Neutrophil (primary cell): Measurements from ENCODE around the gene ZSWIM8.
A peak's percentile ranks its signal among the peaks of the same experiment; 100 is the strongest.

Experiments
- H3K27ac ChIP-seq: fragments of 200-600 bp; sonication (generic); 2 replicates; pipeline ENCODE4 v1.5.1; 2016; ENCODE audit warnings: mild to moderate bottlenecking, moderate library complexity
- H3K27me3 ChIP-seq: fragments of 200-600 bp; sonication (generic); 2 replicates; pipeline ENCODE4 v1.6.0; 2016; ENCODE audit warnings: mild to moderate bottlenecking
- H3K36me3 ChIP-seq: fragments of 200-600 bp; sonication (generic); 2 replicates; pipeline ENCODE4 v1.5.1; 2017
- H3K4me1 ChIP-seq, 2 experiments: fragments of 200-600 bp in 1 of 2; sonication (generic) in 1 of 2; 1 replicate in 1 of 2; 2 replicates in 1 of 2; pipeline versions ENCODE4 v1.5.1 to v1.6.1; 2013 to 2016; ENCODE audit warnings: low read depth in 1 of 2, low read length in 1 of 2, mild to moderate bottlenecking in 1 of 2, moderate library complexity in 1 of 2; ENCODE audit not compliant: control insufficient read depth in 1 of 2, insufficient read depth in 1 of 2
- H3K4me3 ChIP-seq, 2 experiments: fragments of 200-600 bp in 1 of 2; sonication (generic) in 1 of 2; 1 replicate in 1 of 2; 2 replicates in 1 of 2; pipeline ENCODE4 v1.5.1; 2013 to 2016; ENCODE audit warnings: low read depth in 1 of 2, low read length in 1 of 2, mild to moderate bottlenecking in 1 of 2, moderate library complexity in 1 of 2
- H3K9me3 ChIP-seq: fragments of 200-600 bp; sonication (generic); 2 replicates; pipeline ENCODE4 v1.5.1; 2016
- CTCF ChIP-seq: fragments of 200-600 bp; sonication (generic); IDR thresholded peaks from 2 replicates; pipeline ENCODE4 v1.5.1; 2016; ENCODE audit warnings: antibody characterized with exemption

Gene ZSWIM8

GRCh38 chr10:73796766-73797165 lies 11.4 kb downstream of the ZSWIM8 start:
- H3K9me3 ChIP-seq, result no peaks in the 10 kb centered on the region
- H3K4me3 ChIP-seq, result no peak overlapping the region
- TF ChIP-seq CTCF, result no peak
- H3K27ac ChIP-seq, result no peak overlapping the region
- H3K36me3 ChIP-seq, result peaks cover 100% of the 10 kb centered on the region
- H3K4me1 ChIP-seq, result no peaks in the 10 kb centered on the region
- no peaks in the 10 kb centered on the region for H3K27me3 ChIP-seq

- TF ChIP-seq CTCF, result no peak
- no peaks in the 10 kb centered on the region for H3K4me1 ChIP-seq
- no peak overlapping the region for H3K4me3 ChIP-seq
- H3K27ac ChIP-seq, result no peak overlapping the region
- H3K9me3 ChIP-seq, result no peaks in the 10 kb centered on the region
- no peaks in the 10 kb centered on the region for H3K27me3 ChIP-seq
- peaks cover 100% of the 10 kb centered on the region for H3K36me3 ChIP-seq
These were observed 12.1 kb downstream of the ZSWIM8 start for GRCh38 chr10:73797324-73798025.

- Histone ChIP-seq H3K27me3 (no peaks in the 10 kb centered on the region), H3K4me3 (no peak overlapping the region), H3K9me3 (no peaks in the 10 kb centered on the region), H3K27ac (no peak overlapping the region), H3K36me3 (peaks cover 100% of the 10 kb centered on the region), H3K4me1 (no peaks in the 10 kb centered on the region)
- no peak for TF ChIP-seq CTCF
These were observed 12.7 kb downstream of the ZSWIM8 start for GRCh38 chr10:73798087-73798486.

- Histone ChIP-seq H3K9me3 (no peaks in the 10 kb centered on the region), H3K4me1 (no peaks in the 10 kb centered on the region), H3K27ac (no peak overlapping the region), H3K4me3 (no peak overlapping the region), H3K36me3 (peaks cover 100% of the 10 kb centered on the region), H3K27me3 (no peaks in the 10 kb centered on the region)
- TF ChIP-seq CTCF, result no peak
These were observed 13.6 kb downstream of the ZSWIM8 start for GRCh38 chr10:73798927-73799560.

GRCh38 chr10:73799899-73800559 lies 14.6 kb downstream of the ZSWIM8 start:
- peak overlapping the region; percentile 20 for H3K27ac ChIP-seq
- H3K27me3 ChIP-seq, result no peaks in the 10 kb centered on the region
- no peak overlapping the region for H3K4me3 ChIP-seq
- no peaks in the 10 kb centered on the region for H3K9me3 ChIP-seq
- TF ChIP-seq CTCF, result no peak
- H3K4me1 ChIP-seq, result no peaks in the 10 kb centered on the region
- H3K36me3 ChIP-seq, result peaks cover 100% of the 10 kb centered on the region
